ENCODE measurements around the gene DNAJB13.

- TF ChIP-seq CTCF (IDR thresholded peaks at IDR 0.05) (no peak), POLR2A (IDR thresholded peaks at IDR 0.05) (no peak)
Measured at GRCh38 chr11:73991471-73992006, 40.7 kb downstream of the DNAJB13 start.
